ENCODE results near the gene LRRTM4.

DNA sequence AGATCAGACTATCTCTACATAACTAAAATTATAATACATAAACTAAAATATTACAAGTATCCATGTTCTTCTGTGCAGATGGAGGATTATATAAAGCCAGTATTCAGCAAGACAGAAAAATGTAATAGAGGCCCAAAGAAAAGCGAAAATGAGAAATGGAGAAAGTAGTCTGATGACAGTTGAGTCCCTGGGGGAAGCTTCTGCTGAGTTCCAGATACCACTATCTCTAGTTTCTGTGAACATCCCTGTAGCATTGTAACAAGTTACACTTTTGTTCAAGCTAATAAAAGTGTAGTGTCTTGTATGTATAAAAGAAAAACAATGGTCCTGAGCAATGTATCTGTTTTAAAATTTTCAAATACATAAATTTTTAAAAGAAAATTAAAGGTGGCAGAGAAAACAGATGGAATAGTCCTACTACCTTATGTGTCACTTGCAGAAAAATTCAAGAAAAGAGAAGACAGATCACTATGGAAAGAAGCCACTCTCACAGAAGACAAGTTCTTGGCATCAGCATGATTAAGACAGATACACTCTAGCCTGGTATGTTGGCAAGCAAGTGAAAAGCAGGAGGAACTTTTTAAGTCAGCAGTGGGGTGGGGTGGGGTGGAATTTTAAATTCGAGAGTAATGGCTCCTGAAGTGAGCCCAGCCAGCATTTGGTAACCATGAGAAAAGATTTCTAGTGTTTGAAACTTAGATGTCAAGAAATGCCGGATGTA is 541.9 kb downstream of the LRRTM4 start:
- TF ChIP-seq, protein P1, sequence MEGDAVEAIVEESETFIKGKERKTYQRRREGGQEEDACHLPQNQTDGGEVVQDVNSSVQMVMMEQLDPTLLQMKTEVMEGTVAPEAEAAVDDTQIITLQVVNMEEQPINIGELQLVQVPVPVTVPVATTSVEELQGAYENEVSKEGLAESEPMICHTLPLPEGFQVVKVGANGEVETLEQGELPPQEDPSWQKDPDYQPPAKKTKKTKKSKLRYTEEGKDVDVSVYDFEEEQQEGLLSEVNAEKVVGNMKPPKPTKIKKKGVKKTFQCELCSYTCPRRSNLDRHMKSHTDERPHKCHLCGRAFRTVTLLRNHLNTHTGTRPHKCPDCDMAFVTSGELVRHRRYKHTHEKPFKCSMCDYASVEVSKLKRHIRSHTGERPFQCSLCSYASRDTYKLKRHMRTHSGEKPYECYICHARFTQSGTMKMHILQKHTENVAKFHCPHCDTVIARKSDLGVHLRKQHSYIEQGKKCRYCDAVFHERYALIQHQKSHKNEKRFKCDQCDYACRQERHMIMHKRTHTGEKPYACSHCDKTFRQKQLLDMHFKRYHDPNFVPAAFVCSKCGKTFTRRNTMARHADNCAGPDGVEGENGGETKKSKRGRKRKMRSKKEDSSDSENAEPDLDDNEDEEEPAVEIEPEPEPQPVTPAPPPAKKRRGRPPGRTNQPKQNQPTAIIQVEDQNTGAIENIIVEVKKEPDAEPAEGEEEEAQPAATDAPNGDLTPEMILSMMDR (IDR thresholded peaks at IDR 0.05) = no peak
- no peak for TF ChIP-seq POLR2AphosphoS5 (IDR thresholded peaks at IDR 0.05; ENCODE audit: low read depth, low read length)
- no peak for TF ChIP-seq REST (IDR thresholded peaks at IDR 0.05; ENCODE audit: insufficient read depth in 1 of 2, low read depth in 2 of 2, low read length in 1 of 2)
- no peak for TF ChIP-seq TCF7L2 (IDR thresholded peaks at IDR 0.05; ENCODE audit: low read depth, low read length)
- no peak for TF ChIP-seq SIN3A (IDR thresholded peaks at IDR 0.05; ENCODE audit: borderline replicate concordance, insufficient read depth, low read depth, low read length)
